GM12874 (cell line): ENCODE measurements around the gene UPK1B.
A peak's percentile ranks its signal among the peaks of the same experiment; 100 is the strongest.

ENCODE experiments used
- TF ChIP-seq, protein P1 (sequence below): IDR thresholded peaks from 2 replicates; pipeline ENCODE4 v1.5.1; 2011; ENCODE audit warnings: low read depth, mild to moderate bottlenecking, control low read depth, low read length, moderate library complexity; ENCODE audit not compliant: insufficient read depth

The UPK1B gene

DNA sequence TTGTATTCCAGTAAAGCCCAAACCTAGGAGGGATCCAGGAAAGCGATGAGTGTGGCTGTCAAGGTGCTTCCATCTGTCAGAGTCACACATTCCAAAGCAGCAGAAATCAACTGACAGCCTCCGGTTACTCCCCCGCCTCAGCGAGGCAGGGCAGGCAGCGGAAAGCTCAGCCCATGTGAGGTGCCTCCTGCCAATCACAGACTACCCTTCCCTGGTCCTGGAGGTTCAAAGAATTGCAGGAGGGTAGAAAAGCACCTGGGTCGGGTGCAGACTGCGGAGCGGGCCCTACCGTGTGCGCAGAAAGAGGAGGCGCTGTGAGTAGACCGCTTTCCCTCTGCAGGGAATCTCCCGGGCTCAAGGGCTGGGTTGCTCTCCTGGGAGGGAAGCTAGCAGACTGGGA, at the start of gene UPK1B:
Gene UPK1B (plus strand): TSS at position 274 of the 400 bp plus-strand sequence. CDS start 13,144 bp downstream, outside the sequence.
- TF ChIP-seq, protein P1, sequence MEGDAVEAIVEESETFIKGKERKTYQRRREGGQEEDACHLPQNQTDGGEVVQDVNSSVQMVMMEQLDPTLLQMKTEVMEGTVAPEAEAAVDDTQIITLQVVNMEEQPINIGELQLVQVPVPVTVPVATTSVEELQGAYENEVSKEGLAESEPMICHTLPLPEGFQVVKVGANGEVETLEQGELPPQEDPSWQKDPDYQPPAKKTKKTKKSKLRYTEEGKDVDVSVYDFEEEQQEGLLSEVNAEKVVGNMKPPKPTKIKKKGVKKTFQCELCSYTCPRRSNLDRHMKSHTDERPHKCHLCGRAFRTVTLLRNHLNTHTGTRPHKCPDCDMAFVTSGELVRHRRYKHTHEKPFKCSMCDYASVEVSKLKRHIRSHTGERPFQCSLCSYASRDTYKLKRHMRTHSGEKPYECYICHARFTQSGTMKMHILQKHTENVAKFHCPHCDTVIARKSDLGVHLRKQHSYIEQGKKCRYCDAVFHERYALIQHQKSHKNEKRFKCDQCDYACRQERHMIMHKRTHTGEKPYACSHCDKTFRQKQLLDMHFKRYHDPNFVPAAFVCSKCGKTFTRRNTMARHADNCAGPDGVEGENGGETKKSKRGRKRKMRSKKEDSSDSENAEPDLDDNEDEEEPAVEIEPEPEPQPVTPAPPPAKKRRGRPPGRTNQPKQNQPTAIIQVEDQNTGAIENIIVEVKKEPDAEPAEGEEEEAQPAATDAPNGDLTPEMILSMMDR = no peak

DNA sequence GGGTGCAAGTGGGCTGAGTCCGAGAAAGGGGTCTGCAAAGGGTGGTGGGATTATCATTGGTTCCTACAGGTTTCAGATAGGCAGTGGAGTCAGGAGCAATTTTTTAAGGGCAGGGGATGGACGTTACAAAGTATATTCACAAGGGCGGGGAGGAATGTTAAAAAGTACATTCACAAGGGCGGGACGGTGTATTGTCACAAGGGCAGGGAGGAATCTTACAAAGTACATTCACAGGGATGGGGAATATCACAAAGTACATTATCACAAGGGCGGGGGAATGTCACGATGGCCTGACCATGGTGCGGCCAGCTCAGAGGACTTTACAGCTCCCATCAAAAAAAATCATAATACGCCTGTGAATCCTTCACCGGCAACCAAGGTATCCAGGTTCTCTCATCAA, 48.1 kb upstream of the UPK1B start:
- TF ChIP-seq, protein P1 = no peak

DNA sequence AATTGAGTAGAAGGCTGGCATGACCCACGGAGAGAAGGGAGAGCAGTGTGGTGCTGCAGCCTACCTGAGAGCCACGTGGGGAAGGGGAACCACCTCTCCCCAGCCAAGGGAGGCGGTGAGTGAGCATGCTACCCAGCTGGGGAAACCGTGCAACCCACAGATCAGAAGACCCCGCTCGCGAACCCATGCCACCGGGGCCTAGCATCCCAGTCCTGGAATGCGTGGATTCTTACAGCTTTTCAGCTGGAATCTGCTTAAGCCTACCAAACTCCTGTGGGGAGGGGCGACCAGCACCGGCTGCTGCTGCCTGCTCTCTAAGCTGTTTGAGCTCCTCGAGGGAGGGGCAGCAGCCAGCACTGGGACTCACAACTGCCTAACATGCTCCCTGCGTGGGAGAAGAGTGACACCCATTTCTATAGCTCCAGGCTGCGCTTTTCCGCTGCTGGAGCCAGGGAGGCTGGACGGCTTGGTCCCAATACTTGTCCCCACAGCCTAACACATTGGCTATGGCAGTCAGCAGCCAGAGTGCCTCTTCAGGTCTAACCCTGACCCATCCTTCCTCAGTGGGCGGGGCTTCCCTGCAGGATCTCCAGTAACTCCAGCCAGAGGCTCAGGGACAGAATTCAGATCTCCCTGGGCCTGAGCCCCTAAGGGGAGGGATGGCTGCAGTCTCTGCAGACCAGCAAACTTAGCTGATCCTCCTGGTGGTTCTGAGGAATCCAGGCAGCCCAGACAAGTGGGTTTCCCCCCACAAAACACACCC, 47.5 kb upstream of the UPK1B start:
- TF ChIP-seq, protein P1 = no peak

DNA sequence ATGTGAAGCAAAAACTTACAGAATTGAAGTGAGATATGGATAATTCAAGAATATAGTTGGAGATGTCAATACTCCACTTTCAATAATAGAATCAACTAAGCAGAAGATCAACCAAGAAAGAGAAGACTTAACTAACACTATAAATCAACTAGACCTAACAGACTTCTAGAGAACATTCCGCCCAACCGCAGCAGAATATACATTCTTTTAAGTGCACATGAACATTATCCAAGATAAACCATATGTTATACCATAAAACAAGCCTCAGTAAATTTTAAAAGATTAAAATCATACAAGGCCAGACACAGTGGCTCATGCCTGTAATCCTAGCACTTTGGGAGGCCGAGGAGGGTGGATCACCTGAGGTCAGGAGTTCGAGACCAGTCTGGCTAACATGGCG, 32.9 kb upstream of the UPK1B start:
- TF ChIP-seq, protein P1 = no peak

DNA sequence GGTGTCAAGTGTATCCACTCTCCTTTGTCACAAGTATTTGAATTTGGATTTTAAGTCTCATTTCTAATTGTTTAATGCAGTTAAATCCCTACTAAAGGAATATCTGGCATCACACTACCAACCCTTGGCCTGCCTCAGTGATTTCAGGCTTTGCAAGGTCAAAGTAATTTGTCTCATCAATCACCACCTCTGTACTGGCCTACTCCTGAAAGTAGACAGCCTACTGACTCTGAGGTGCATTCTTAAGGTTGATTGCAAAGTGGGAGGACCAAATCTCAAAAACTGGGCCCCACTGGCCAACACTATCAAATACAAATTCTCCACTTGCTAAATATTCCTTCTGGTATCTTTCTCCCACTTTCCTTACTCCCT, 28.3 kb upstream of the UPK1B start:
- TF ChIP-seq, protein P1 = no peak

DNA sequence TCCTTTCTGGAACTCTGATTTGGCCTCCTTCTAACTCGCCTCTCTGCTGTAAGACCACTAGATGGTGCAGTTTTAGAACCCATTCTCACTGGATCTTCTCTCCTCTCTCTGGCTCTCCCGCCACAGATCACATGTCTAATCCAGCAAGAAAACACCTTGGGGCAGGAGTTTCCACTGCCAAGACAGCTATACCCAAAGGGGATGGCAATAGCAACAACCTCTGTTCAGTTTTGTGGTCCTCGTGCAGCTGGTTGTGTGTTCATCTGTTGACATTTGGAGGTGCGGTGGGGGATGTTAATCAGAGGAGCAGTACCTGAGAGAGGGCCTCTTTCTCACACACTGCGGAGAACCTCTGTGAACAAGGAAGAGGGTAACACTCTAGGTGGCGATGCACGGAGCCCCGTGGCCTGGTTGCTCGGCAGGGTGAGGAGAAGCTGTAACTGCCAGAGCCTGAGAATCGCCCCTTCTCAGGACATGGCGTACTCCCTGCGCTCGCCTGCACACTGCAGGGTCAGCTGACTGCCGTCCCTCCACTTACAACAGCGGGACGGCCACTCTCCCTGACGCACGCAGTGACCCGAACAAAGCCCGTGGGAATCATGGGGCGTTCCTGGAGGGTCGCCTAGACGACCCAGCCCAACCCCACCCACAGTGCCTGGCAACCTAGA, 27.8 kb upstream of the UPK1B start, which contains the start of gene TEX55:
Gene TEX55 (plus strand): TSS at position 666 of the 668 bp plus-strand sequence. CDS start 25 bp downstream, outside the sequence.
- TF ChIP-seq, protein P1 = peak; percentile 53

DNA sequence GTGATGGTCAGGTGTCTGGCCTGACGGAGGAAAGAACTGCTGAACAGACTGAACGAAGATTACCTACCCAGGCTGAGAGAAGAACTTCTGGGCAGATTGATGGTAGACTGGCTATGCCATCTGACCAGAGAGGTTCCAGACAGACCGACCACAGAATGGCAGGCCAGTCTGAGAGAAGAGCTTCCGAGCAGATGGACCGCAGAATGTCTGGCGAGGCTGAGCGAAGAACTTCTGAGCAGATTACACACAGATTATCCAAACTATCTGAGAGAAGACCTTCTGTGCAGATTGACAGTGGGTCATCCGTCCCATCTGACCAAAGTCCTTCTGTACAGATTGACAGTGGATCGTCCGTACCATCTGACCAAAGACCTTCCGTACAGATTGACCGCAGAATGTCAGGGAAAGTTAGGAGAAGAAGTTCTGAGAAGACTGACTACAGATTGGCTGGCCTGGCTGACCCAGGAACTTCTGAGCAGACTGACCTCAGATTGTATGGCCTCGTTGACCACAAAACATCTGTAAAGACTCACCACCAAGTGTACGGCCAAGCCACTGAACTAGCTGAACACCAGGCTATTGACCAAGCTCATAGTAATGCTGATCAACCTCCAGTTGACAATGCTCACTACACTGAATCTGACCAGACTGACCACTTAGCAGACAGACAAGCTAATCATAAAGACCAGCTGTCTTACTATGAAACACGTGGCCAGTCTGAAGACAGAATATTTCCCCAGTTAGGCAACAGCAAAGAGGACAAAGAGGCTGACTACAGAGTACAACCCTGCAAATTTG, 26.6 kb upstream of the UPK1B start:
- TF ChIP-seq, protein P1 = no peak
